Nephron (organoid): Measurements from ENCODE around the gene ITGA8.
A peak's percentile ranks its signal among the peaks of the same experiment; 100 is the strongest.
"Not testable (repeated sequence)": the region's sequence is repeated elsewhere in the genome, so short reads cannot be mapped to it uniquely, and the experiment has no call there.

ENCODE experiments used
- H3K27ac Mint-ChIP-seq, 3 experiments: 2 replicates each; pipeline ENCODE4 v1.8.0; 2020; ENCODE audit warnings: mixed read lengths in 3 of 3, mild to moderate bottlenecking in 2 of 3, moderate library complexity in 1 of 3
- H3K27me3 Mint-ChIP-seq: 2 replicates; pipeline ENCODE4 v1.8.0; 2021; ENCODE audit warnings: low read depth, mild to moderate bottlenecking, moderate library complexity, mixed read lengths
- H3K36me3 Mint-ChIP-seq: 2 replicates; pipeline ENCODE4 v1.8.0; 2020; ENCODE audit warnings: low read depth, mixed read lengths
- H3K4me1 Mint-ChIP-seq: 2 replicates; pipeline ENCODE4 v1.8.0; 2020; ENCODE audit warnings: mixed read lengths
- H3K4me3 Mint-ChIP-seq, 3 experiments: 2 replicates each; pipeline ENCODE4 v1.8.0; 2020; ENCODE audit warnings: mild to moderate bottlenecking in 3 of 3, mixed read lengths in 3 of 3, moderate library complexity in 2 of 3
- H3K9me3 Mint-ChIP-seq: 2 replicates; pipeline ENCODE4 v1.8.0; 2020; ENCODE audit warnings: mixed read lengths
- CTCF ChIP-seq, 3 experiments: fragments of 200-600 bp; sonication (generic); IDR thresholded peaks; one replicate each; pipeline ENCODE4 v1.5.0; 2021; ENCODE audit warnings: antibody characterized with exemption in 3 of 3; ENCODE audit not compliant: unreplicated experiment in 3 of 3

Gene ITGA8

DNA sequence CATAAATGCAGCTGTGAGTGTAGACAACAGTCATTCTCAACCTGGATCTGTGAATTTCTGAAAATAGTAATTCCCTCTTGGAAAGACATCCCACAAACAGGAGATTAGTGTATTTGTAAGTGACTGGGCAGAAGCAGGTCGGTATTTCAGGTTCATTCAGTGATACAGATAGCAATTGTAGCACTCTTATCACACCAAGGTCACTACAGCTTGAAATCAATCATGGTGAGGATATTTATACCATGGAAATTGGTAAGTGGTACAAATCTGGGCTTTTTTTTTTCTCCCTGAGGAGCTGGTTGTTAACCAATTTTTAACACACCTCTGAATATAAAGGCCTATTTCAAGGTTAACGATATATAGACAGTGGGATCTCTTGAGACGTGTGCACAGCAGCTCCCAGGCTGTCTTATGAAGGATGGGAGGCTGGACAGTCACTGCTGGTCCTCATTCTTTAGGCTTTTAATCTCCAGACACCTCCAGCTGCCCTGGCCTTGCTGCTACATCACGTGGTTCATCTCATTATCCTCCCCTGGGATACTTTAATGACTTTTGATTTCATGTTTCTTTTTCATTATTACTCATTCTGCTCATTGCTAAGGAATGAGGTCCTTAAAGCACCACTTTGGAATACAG is 87.1 kb downstream of the ITGA8 start:
- Mint-ChIP-seq H3K4me1 (peaks cover 8% of the 10 kb centered on the region), H3K36me3 (peaks cover 16% of the 10 kb centered on the region), H3K9me3 (no peaks in the 10 kb centered on the region), H3K27me3 (no peaks in the 10 kb centered on the region), H3K4me3 (no peak overlapping the region), H3K27ac (no peak overlapping the region)
- no peak for TF ChIP-seq CTCF (IDR thresholded peaks at IDR 0.05; ENCODE audit: unreplicated experiment in 3 of 3)

DNA sequence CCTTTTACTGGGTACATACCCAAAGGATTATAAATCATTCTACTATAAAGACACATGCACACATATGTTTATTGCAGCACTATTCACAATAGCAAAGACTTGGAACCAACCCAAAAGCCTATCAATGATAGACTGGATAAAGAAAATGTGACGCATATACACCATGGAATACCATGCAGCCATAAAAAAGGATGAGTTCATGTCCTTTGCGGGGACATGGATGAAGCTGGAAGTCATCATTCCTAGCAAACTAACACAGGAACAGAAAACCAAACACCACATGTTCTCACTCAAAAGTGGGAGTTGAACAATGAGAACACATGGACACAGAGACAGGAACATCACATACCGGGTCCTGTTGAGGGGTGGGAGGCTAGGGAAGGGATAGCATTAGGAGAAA is 88.5 kb downstream of the ITGA8 start:
- H3K27ac Mint-ChIP-seq, H3K9me3 Mint-ChIP-seq, H3K4me3 Mint-ChIP-seq, H3K4me1 Mint-ChIP-seq, H3K27me3 Mint-ChIP-seq: not testable (repeated sequence)
- H3K36me3 Mint-ChIP-seq = peaks cover 24% of the 10 kb centered on the region

- Mint-ChIP-seq H3K27ac (peak overlapping the region in 2 of 3 experiments; percentile 35 to 39), H3K36me3 (peaks cover 24% of the 10 kb centered on the region), H3K4me3 (no peak overlapping the region), H3K27me3 (no peaks in the 10 kb centered on the region), H3K4me1 (peaks cover 4% of the 10 kb centered on the region), H3K9me3 (no peaks in the 10 kb centered on the region)
- no peak for TF ChIP-seq CTCF (IDR thresholded peaks at IDR 0.05; ENCODE audit: unreplicated experiment in 3 of 3)
Observed at GRCh38 chr10:15630353-15630752, 89.4 kb downstream of the ITGA8 start.

- H3K4me1 Mint-ChIP-seq = peaks cover 14% of the 10 kb centered on the region
- no peak overlapping the region for H3K4me3 Mint-ChIP-seq
- no peaks in the 10 kb centered on the region for H3K27me3 Mint-ChIP-seq
- H3K9me3 Mint-ChIP-seq = no peaks in the 10 kb centered on the region
- peaks cover 30% of the 10 kb centered on the region for H3K36me3 Mint-ChIP-seq
- H3K27ac Mint-ChIP-seq = no peak overlapping the region
- TF ChIP-seq CTCF (IDR thresholded peaks at IDR 0.05; ENCODE audit: unreplicated experiment in 3 of 3) = no peak
Observed at GRCh38 chr10:15627617-15628196, 92.0 kb downstream of the ITGA8 start.

DNA sequence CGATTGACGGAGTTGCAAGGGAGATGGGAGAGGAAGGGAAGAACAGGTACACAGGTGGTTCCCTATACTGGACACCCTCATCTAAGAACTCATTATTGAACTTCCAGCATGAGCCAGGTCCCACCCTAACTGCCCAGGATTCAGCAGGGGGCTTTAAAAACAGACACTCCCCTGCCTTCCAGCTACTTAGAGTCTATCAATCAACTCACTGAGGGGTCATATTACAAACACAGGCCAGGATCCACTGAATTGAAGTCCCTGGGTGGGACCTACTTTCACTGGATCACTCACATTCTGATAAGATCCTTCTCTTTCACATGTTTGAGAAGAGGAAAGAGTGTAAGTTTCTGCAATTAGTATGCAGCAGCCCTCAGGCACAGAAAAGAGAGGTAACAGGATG is 92.8 kb downstream of the ITGA8 start:
- Mint-ChIP-seq H3K27ac (no peak overlapping the region), H3K9me3 (no peaks in the 10 kb centered on the region), H3K4me1 (peaks cover 14% of the 10 kb centered on the region), H3K36me3 (peaks cover 34% of the 10 kb centered on the region), H3K4me3 (no peak overlapping the region), H3K27me3 (no peaks in the 10 kb centered on the region)
- no peak for TF ChIP-seq CTCF (IDR thresholded peaks at IDR 0.05; ENCODE audit: unreplicated experiment in 3 of 3)

- peaks cover 32% of the 10 kb centered on the region for H3K36me3 Mint-ChIP-seq
- H3K9me3 Mint-ChIP-seq = no peaks in the 10 kb centered on the region
- TF ChIP-seq CTCF (IDR thresholded peaks at IDR 0.05; ENCODE audit: unreplicated experiment in 3 of 3) = no peak
- peak overlapping the region in 2 of 3 experiments; percentile 49 to 80 for H3K27ac Mint-ChIP-seq
- peaks cover 4% of the 10 kb centered on the region for H3K27me3 Mint-ChIP-seq
- H3K4me3 Mint-ChIP-seq = no peak overlapping the region
- peaks cover 19% of the 10 kb centered on the region for H3K4me1 Mint-ChIP-seq
Observed at GRCh38 chr10:15625261-15625660, 94.5 kb downstream of the ITGA8 start.
